NB4 (cell line): Measurements from ENCODE around the gene TNS4.

Experiments
- CTCF ChIP-seq: IDR thresholded peaks from one replicate; pipeline ENCODE4 v1.5.1; 2012; ENCODE audit warnings: low read depth, low read length
- MAX ChIP-seq: IDR thresholded peaks from 2 replicates; pipeline ENCODE4 v1.6.1; 2011; ENCODE audit warnings: low read depth, low read length
- MYC ChIP-seq: IDR thresholded peaks from 2 replicates; pipeline ENCODE4 v1.6.1; 2011; ENCODE audit warnings: low read depth, low read length
- POLR2A ChIP-seq: IDR thresholded peaks from 2 replicates; pipeline ENCODE4 v1.6.1; 2011; ENCODE audit warnings: mild to moderate bottlenecking; ENCODE audit not compliant: insufficient read length; ENCODE audit errors: extremely low read depth

GRCh38 chr17:40432864-40433528 is 68.4 kb downstream of the TNS4 start:
- TF ChIP-seq CTCF (no peak), POLR2A (no peak), MAX (no peak), MYC (no peak)
